ENCODE data around the gene HMGB1. TPM values are rescaled to one million over a fixed set of nuclear protein-coding genes. Genes with fewer than 3 reads are reported as not detected.

HMGB1 gene
- total and polyA plus RNA-seq, 2 donors from 2014 or later: 247 to 264 TPM

DNA sequence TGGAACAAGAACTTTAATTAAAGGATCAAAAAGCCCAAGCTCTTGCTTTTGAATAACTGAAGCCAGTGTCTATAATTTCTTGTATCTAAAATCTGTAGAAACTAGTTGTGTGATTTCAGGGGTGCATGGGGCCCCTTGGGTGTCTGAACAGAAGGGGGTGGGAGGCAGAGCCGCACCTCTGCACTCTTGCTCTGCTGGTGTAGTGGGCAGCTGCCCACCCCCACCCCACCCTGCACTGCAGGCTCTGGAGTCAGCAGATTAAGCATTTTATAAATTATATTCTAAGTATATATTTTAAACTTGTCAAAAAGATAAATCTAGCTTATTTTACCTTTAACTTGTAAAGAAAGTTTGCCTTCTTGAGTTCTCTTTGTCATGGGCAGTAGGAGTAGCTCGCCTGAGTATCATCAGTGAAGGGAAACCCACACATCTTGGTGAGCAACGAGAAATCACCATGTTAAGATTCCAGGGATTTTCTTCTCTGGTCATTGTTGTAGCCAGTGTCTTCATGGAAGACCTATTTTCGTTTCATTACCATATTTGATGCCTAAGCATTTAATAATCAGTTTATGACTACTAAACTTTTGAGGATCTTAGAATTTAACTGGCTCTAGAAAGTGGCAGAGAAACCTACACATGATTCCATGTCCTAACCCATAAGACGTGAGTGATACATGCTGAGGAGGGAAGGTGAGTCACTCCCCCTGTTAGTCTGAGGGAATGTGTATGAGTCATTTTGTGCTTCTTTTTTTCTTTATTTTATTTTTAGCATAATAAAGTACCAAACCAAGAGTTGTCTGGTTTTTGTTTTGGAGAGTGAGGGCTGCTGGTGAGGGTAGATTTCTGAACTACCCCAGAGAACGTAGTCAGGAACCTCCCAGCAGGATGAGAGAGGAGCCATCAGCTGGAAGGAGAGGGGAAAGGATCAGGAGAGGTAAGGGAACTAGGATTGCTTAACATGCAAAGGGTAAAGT lies 35.7 kb downstream of the HMGB1 start:
- DNase-seq: no peak
- H3K36me3 ChIP-seq (ENCODE audit: control insufficient read depth in 2 of 3, insufficient read depth in 3 of 3, low read length in 3 of 3): no peaks in the 10 kb centered on the region
- H3K27me3 ChIP-seq (ENCODE audit: control insufficient read depth, insufficient read depth, low read length): no peaks in the 10 kb centered on the region
- intact Hi-C loops (cut with DNase I): no loop called here
- no peaks in the 10 kb centered on the region for H3K9me3 ChIP-seq (ENCODE audit: control insufficient read depth in 2 of 3, insufficient read depth in 1 of 3, low read length in 3 of 3)
- TF ChIP-seq, protein P1, sequence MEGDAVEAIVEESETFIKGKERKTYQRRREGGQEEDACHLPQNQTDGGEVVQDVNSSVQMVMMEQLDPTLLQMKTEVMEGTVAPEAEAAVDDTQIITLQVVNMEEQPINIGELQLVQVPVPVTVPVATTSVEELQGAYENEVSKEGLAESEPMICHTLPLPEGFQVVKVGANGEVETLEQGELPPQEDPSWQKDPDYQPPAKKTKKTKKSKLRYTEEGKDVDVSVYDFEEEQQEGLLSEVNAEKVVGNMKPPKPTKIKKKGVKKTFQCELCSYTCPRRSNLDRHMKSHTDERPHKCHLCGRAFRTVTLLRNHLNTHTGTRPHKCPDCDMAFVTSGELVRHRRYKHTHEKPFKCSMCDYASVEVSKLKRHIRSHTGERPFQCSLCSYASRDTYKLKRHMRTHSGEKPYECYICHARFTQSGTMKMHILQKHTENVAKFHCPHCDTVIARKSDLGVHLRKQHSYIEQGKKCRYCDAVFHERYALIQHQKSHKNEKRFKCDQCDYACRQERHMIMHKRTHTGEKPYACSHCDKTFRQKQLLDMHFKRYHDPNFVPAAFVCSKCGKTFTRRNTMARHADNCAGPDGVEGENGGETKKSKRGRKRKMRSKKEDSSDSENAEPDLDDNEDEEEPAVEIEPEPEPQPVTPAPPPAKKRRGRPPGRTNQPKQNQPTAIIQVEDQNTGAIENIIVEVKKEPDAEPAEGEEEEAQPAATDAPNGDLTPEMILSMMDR (IDR thresholded peaks at IDR 0.05; ENCODE audit: borderline replicate concordance, extremely low read depth, insufficient read depth): no peak
- no peak for FAIRE-seq
- no peak overlapping the region for H3K4me3 ChIP-seq (ENCODE audit: low read length in 3 of 3)
- no peaks in the 10 kb centered on the region for H3K4me1 ChIP-seq (ENCODE audit: control insufficient read depth in 2 of 3, insufficient read depth in 2 of 3, low read depth in 1 of 3, low read length in 3 of 3)
- H3K9ac ChIP-seq (ENCODE audit: low read length in 3 of 3): no peak overlapping the region
- no peak overlapping the region for H3K27ac ChIP-seq (ENCODE audit: low read depth in 2 of 2, low read length in 2 of 2)

DNA sequence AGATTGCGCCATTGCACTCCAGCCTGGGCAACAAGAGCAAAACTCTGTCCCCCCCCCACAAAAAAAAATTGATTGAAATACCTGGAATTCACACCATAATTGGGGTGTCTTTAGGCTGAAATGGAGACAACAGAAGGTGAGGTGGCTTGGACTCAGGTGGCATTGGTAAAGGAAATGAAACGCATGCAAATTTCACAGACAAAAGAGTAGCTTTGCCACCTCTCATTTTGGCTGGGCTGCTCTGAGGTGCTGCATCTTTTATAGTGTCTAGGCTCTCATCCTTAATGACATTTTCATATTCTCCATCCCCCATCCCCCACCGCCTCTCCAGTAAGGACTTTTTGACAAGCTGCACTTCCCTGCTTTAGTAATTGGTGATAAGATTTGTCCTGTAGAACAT lies 36.5 kb downstream of the HMGB1 start:
- intact Hi-C loops (cut with DNase I): no loop called here
- Histone ChIP-seq H3K9ac (ENCODE audit: low read length in 3 of 3) (no peak overlapping the region), H3K4me1 (ENCODE audit: control insufficient read depth in 2 of 3, insufficient read depth in 2 of 3, low read depth in 1 of 3, low read length in 3 of 3) (no peaks in the 10 kb centered on the region), H3K36me3 (ENCODE audit: control insufficient read depth in 2 of 3, insufficient read depth in 3 of 3, low read length in 3 of 3) (no peaks in the 10 kb centered on the region), H3K9me3 (ENCODE audit: control insufficient read depth in 2 of 3, insufficient read depth in 1 of 3, low read length in 3 of 3) (no peaks in the 10 kb centered on the region), H3K4me3 (ENCODE audit: low read length in 3 of 3) (no peak overlapping the region), H3K27me3 (ENCODE audit: control insufficient read depth, insufficient read depth, low read length) (no peaks in the 10 kb centered on the region), H3K27ac (ENCODE audit: low read depth in 2 of 2, low read length in 2 of 2) (no peak overlapping the region)
- no peak for DNase-seq
- FAIRE-seq: no peak
- TF ChIP-seq, protein P1 (IDR thresholded peaks at IDR 0.05; ENCODE audit: borderline replicate concordance, extremely low read depth, insufficient read depth): no peak

DNA sequence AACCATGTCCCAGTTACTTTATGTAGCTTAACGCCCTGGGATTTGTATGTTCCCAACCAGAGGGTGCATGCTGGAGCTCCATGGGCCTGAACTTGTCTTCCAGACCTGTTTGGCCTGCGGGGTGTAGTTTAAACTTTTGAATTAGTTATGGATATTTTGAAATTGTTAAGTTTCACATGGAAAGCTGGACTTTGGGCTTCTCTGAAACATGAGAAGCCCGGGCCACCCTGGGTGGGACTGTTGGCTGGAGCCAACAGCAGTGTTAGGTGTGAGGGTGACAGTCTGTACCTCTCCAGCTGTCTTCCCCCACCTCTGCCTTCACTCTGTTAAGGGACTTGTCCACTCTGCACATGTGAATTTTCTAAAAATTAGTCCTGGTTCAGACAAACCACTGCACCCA lies 41.8 kb downstream of the HMGB1 start:
- no peak for FAIRE-seq
- H3K27me3 ChIP-seq (ENCODE audit: control insufficient read depth, insufficient read depth, low read length): no peaks in the 10 kb centered on the region
- TF ChIP-seq, protein P1 (IDR thresholded peaks at IDR 0.05; ENCODE audit: borderline replicate concordance, extremely low read depth, insufficient read depth): no peak
- DNase-seq: no peak
- no peaks in the 10 kb centered on the region for H3K36me3 ChIP-seq (ENCODE audit: control insufficient read depth in 2 of 3, insufficient read depth in 3 of 3, low read length in 3 of 3)
- no peaks in the 10 kb centered on the region for H3K9me3 ChIP-seq (ENCODE audit: control insufficient read depth in 2 of 3, insufficient read depth in 1 of 3, low read length in 3 of 3)
- no peak overlapping the region for H3K9ac ChIP-seq (ENCODE audit: low read length in 3 of 3)
- H3K27ac ChIP-seq (ENCODE audit: low read depth in 2 of 2, low read length in 2 of 2): no peak overlapping the region
- intact Hi-C loops (cut with DNase I): no loop called here
- no peak overlapping the region for H3K4me3 ChIP-seq (ENCODE audit: low read length in 3 of 3)
- peaks cover 0 to 12% (median 0%) of the 10 kb centered on the region in 3 donors for H3K4me1 ChIP-seq (ENCODE audit: control insufficient read depth in 2 of 3, insufficient read depth in 2 of 3, low read depth in 1 of 3, low read length in 3 of 3)

Measured in kidney (tissue), 14 donors.